Measurements from ENCODE around the gene IKZF1. TPM values are rescaled to one million over a fixed set of nuclear protein-coding genes. Genes with fewer than 3 reads are reported as not detected.

IKZF1 gene
- total and polyA plus RNA-seq, 2 of the 4 experiments (the other 2 are of a cell fraction), result not detected

GRCh38 chr7:50333221-50333651 is 28.7 kb downstream of the IKZF1 start:
- no CpG with 5 or more reads among the region's 9 CpGs for WGBS, 2 experiments (ENCODE audit: extremely low coverage in 2 of 2, insufficient read length in 1 of 2)
- no peak overlapping the region for H3K4me3 ChIP-seq (ENCODE audit: insufficient read depth, low read depth, low read length)

More at GRCh38 chr7:50333221-50333651, 28.7 kb downstream of the IKZF1 start:
- no peaks in the 10 kb centered on the region for H3K36me3 ChIP-seq (ENCODE audit: control insufficient read depth, insufficient read depth, low read length)
- no peaks in the 10 kb centered on the region for H4K20me1 ChIP-seq (ENCODE audit: insufficient read depth, low read length)
- H2AFZ ChIP-seq (replicated peaks; ENCODE audit: low read length, poor library complexity), result no peak overlapping the region
- no peaks in the 10 kb centered on the region for H3K4me1 ChIP-seq (ENCODE audit: control insufficient read depth, insufficient read depth, low read length)
- TF ChIP-seq MAFK (IDR thresholded peaks at IDR 0.05; ENCODE audit: low read depth, low read length) (no peak), FOS (IDR thresholded peaks at IDR 0.05; ENCODE audit: low read depth, low read length) (no peak), RCOR1 (IDR thresholded peaks at IDR 0.05; ENCODE audit: insufficient replicate concordance, low read length) (no peak), USF2 (IDR thresholded peaks at IDR 0.05; ENCODE audit: low read depth, low read length) (no peak), SMC3 (IDR thresholded peaks at IDR 0.05; ENCODE audit: low read depth, low read length) (no peak), BHLHE40 (IDR thresholded peaks at IDR 0.05; ENCODE audit: low read depth, low read length) (no peak), MXI1 (IDR thresholded peaks at IDR 0.05; ENCODE audit: borderline replicate concordance, low read depth, low read length) (no peak), CTCF (conservative IDR thresholded peaks at IDR 0.05; ENCODE audit: low read depth, low read length) (no peak), NFE2L2 (IDR thresholded peaks at IDR 0.05; ENCODE audit: low read depth, low read length) (no peak), POLR2A (IDR thresholded peaks at IDR 0.05; ENCODE audit: low read depth, low read length) (no peak), RAD21 (IDR thresholded peaks at IDR 0.05; ENCODE audit: low read length) (no peak), MAZ (IDR thresholded peaks at IDR 0.05; ENCODE audit: borderline replicate concordance, low read depth, low read length) (no peak), CEBPB (IDR thresholded peaks at IDR 0.05; ENCODE audit: low read depth, low read length) (no peak)
- no peak overlapping the region for H4K8ac ChIP-seq (ENCODE audit: low read depth in 2 of 2, low read length in 2 of 2)
- no peak overlapping the region for H3K56ac ChIP-seq (ENCODE audit: extremely low read depth, insufficient read depth, low read length)
- in situ Hi-C loops (cut with MboI; ENCODE audit: low sequenced_read_pairs) (no loop called here), dilution Hi-C loops (cut with HindIII; ENCODE audit: low sequenced_read_pairs, unreplicated experiment) (no loop called here), intact Hi-C loops (cut with micrococcal nuclease) (no loop called here)
- no peak overlapping the region for H2BK20ac ChIP-seq (ENCODE audit: low read depth, low read length)
- no peaks in the 10 kb centered on the region for H3K79me1 ChIP-seq (ENCODE audit: low read depth in 1 of 2, low read length in 2 of 2)
- DNase-seq (no peak), ATAC-seq (ENCODE audit: low read depth) (no peak)
- no peak overlapping the region for H2AK5ac ChIP-seq (ENCODE audit: low read depth, low read length)
- POLR2A ChIA-PET (ENCODE audit: unreplicated experiment), result no interaction called here
- no peaks in the 10 kb centered on the region for H3K27me3 ChIP-seq (ENCODE audit: control insufficient read depth, insufficient read depth, low read length)
- H2AK9ac ChIP-seq (replicated peaks; ENCODE audit: low read depth, low read length, poor library complexity), result no peak overlapping the region
- H4K91ac ChIP-seq (ENCODE audit: insufficient read depth, low read depth, low read length), result no peak overlapping the region
- BruUV-seq (replicated peaks), result no TSS peak
- H3K4me2 ChIP-seq (ENCODE audit: low read depth, low read length), result no peak overlapping the region
- no peak overlapping the region for H2BK120ac ChIP-seq (ENCODE audit: low read depth, low read length)
- H2BK15ac ChIP-seq (ENCODE audit: low read depth, low read length), result no peak overlapping the region
- H3K4ac ChIP-seq (ENCODE audit: low read depth, low read length), result no peak overlapping the region
- H3K18ac ChIP-seq (ENCODE audit: low read depth, low read length), result no peak overlapping the region
- H3K9me1 ChIP-seq (ENCODE audit: insufficient read depth, low read length), result 0 out of 2 replicates have a peak, but pooled peaks cover 5% of the 10 kb centered on the region
- H2BK5ac ChIP-seq (ENCODE audit: low read depth, low read length, poor library complexity, severe bottlenecking), result no peak overlapping the region
- no peak overlapping the region for H4K5ac ChIP-seq (ENCODE audit: low read depth, low read length)
- no peaks in the 10 kb centered on the region for H3K9me3 ChIP-seq (ENCODE audit: control insufficient read depth, insufficient read depth, low read length)
- CTCF ChIA-PET, result no interaction called here
- H3K14ac ChIP-seq (replicated peaks; ENCODE audit: low read depth, low read length), result no peak overlapping the region
- no peak overlapping the region for H3K23ac ChIP-seq (ENCODE audit: low read depth, low read length)
- H3K27ac ChIP-seq (ENCODE audit: insufficient read depth, low read length), result no peak overlapping the region
- no peak overlapping the region for H3K9ac ChIP-seq (ENCODE audit: low read depth, low read length)
